ENCODE results near the gene CAMSAP2. TPM values are rescaled to one million over a fixed set of nuclear protein-coding genes. Genes with fewer than 3 reads are reported as not detected.

Gene CAMSAP2
- total RNA-seq, 1 experiment from 2014 or later = 25.0 TPM

DNA sequence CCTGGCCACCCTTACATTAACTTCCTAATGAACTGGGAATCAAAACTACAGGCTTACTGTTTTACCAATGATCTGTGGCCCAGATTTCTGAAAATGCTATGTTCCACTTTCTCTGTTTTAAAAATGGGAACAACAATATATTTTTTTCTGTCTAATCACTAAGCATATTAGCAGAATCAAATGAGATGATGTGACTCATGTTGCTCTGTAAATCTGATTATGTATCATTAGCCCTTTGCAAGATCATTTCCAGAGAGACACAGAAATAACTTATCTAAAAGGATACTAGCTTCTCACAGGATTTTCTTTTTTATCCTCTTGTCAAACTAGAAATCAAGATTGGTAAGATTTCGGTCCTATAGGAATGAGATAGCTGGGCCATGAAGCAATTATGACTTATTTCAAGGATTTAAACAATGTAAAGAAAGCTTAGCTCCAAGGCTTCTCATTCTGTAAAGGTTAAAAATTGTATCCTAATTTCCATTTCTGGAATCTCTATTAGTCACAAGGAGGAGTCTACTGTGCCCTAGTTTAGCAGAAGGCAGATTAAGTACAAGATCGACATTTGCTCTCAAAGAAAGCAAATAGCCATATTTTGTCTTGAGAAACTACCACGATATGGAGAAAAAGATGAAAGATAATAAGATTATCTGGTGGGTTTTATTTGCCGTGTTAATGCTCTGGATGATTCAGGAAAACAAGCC lies 32.4 kb upstream of the CAMSAP2 start:
- Histone ChIP-seq H3K9me3 (ENCODE audit: control insufficient read depth in 1 of 2, insufficient read depth in 1 of 2, low read depth in 1 of 2, low read length in 2 of 2) (no peaks in the 10 kb centered on the region), H3K27ac (ENCODE audit: low read depth, low read length) (no peak overlapping the region), H3K9ac (ENCODE audit: low read length) (no peak overlapping the region), H4K20me1 (ENCODE audit: insufficient read depth) (no peaks in the 10 kb centered on the region), H3K27me3 (ENCODE audit: insufficient read depth, low read length) (no peaks in the 10 kb centered on the region), H3K79me2 (ENCODE audit: insufficient read depth, low read length) (no peaks in the 10 kb centered on the region), H3K4me1 (ENCODE audit: control insufficient read depth in 1 of 2, insufficient read depth in 2 of 2, low read length in 2 of 2) (no peaks in the 10 kb centered on the region), H3K36me3 (ENCODE audit: control insufficient read depth in 1 of 2, insufficient read depth in 2 of 2, low read length in 2 of 2) (no peaks in the 10 kb centered on the region), H2AFZ (ENCODE audit: low read depth, low read length, poor library complexity, severe bottlenecking) (no peak overlapping the region), H3K4me2 (ENCODE audit: low read length) (no peak overlapping the region), H3K4me3 (replicated peaks in 1 of 2; ENCODE audit: low read depth in 1 of 2, low read length in 2 of 2) (no peak overlapping the region), H3K9me2 (ENCODE audit: insufficient read depth) (no peaks in the 10 kb centered on the region)
- POLR2A ChIA-PET = no interaction called here
- RAD21 ChIA-PET (ENCODE audit: low non-redundant PET in 1 of 2, low total read pairs in 2 of 2, uncharacterized antibody in 2 of 2, unreplicated experiment in 2 of 2) = no interaction called here
- BruUV-seq (replicated peaks) = no TSS peak
- intact Hi-C loops (cut with micrococcal nuclease) = no loop called here
- CTCF ChIA-PET = no interaction called here
- TF ChIP-seq ELF1 (IDR thresholded peaks at IDR 0.05; ENCODE audit: borderline replicate concordance, low read depth) (no peak), RAD21 (IDR thresholded peaks at IDR 0.05; ENCODE audit: low read depth) (no peak), YY1 (IDR thresholded peaks at IDR 0.05; ENCODE audit: extremely low read depth, insufficient replicate concordance, low read depth, low read length) (no peak), EZH2phosphoT487 (IDR thresholded peaks at IDR 0.05; ENCODE audit: borderline replicate concordance) (no peak), MAX (IDR thresholded peaks at IDR 0.05) (no peak), ZNF274 (IDR thresholded peaks at IDR 0.05; ENCODE audit: low read depth, low read length) (no peak), SRF (IDR thresholded peaks at IDR 0.05; ENCODE audit: low read depth) (no peak), POLR2AphosphoS5 (IDR thresholded peaks at IDR 0.05; ENCODE audit: low read depth, low read length) (no peak), POLR2A (IDR thresholded peaks at IDR 0.05; ENCODE audit: borderline replicate concordance, extremely low read depth, insufficient read depth, insufficient read length) (no peak), ZFX (IDR thresholded peaks at IDR 0.05) (no peak), JUND (IDR thresholded peaks at IDR 0.05) (no peak), SIN3A (IDR thresholded peaks at IDR 0.05; ENCODE audit: low read depth) (no peak), CEBPB (IDR thresholded peaks at IDR 0.05; ENCODE audit: low read depth) (no peak), EZH2 (IDR thresholded peaks at IDR 0.05) (no peak)
- TF ChIP-seq, protein P1, sequence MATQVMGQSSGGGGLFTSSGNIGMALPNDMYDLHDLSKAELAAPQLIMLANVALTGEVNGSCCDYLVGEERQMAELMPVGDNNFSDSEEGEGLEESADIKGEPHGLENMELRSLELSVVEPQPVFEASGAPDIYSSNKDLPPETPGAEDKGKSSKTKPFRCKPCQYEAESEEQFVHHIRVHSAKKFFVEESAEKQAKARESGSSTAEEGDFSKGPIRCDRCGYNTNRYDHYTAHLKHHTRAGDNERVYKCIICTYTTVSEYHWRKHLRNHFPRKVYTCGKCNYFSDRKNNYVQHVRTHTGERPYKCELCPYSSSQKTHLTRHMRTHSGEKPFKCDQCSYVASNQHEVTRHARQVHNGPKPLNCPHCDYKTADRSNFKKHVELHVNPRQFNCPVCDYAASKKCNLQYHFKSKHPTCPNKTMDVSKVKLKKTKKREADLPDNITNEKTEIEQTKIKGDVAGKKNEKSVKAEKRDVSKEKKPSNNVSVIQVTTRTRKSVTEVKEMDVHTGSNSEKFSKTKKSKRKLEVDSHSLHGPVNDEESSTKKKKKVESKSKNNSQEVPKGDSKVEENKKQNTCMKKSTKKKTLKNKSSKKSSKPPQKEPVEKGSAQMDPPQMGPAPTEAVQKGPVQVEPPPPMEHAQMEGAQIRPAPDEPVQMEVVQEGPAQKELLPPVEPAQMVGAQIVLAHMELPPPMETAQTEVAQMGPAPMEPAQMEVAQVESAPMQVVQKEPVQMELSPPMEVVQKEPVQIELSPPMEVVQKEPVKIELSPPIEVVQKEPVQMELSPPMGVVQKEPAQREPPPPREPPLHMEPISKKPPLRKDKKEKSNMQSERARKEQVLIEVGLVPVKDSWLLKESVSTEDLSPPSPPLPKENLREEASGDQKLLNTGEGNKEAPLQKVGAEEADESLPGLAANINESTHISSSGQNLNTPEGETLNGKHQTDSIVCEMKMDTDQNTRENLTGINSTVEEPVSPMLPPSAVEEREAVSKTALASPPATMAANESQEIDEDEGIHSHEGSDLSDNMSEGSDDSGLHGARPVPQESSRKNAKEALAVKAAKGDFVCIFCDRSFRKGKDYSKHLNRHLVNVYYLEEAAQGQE (IDR thresholded peaks at IDR 0.05; ENCODE audit: low read depth) = no peak
- TF ChIP-seq, protein P2, sequence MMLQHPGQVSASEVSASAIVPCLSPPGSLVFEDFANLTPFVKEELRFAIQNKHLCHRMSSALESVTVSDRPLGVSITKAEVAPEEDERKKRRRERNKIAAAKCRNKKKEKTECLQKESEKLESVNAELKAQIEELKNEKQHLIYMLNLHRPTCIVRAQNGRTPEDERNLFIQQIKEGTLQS (IDR thresholded peaks at IDR 0.05) = no peak
- no peak for ATAC-seq
- DNase-seq (ENCODE audit: low read depth, low spot score) = no peak
